SK-N-SH (cell line): ENCODE results near the gene MUSK. TPM values are rescaled to one million over a fixed set of nuclear protein-coding genes. Genes with fewer than 3 reads are reported as not detected.
"Not testable (repeated sequence)": the region's sequence is repeated elsewhere in the genome, so short reads cannot be mapped to it uniquely, and the experiment has no call there.

Experiments used
- CTCF ChIA-PET: fragments of 300-600, 350-600 bp; formaldehyde crosslinking; extraction: SDS; loops from one replicate; lab custom pipeline; 2021; lab: Yijun Ruan, JAX
- POLR2A ChIA-PET: fragments of 350-600 bp; sonication (Branson Sonifier 250); formaldehyde crosslinking; extraction: SDS; loops from one replicate; lab custom pipeline; 2020; ENCODE audit warnings: antibody characterized with exemption, inconsistent platforms; lab: Yijun Ruan, JAX
- DNase-seq: peaks from one replicate; pipeline ENCODE4 v3.0.0; 2012
- H2AFZ ChIP-seq: fragments of 200-600 bp; sonication (generic); 2 replicates; pipeline ENCODE4 v1.8.1; 2016; ENCODE audit warnings: antibody characterized with exemption, mild to moderate bottlenecking, low read depth
- H3F3A ChIP-seq: fragments of 200-600 bp; sonication (generic); replicated peaks from 2 replicates; pipeline ENCODE3; 2016; ENCODE audit warnings: antibody characterized with exemption, mild to moderate bottlenecking; ENCODE audit not compliant: insufficient read depth
- H3K27ac ChIP-seq, 2 experiments: fragments of 200-500 bp in 1 of 2; fragments of 200-600 bp in 1 of 2; sonication (Bioruptor generic) in 1 of 2; sonication (generic), shearing (Covaris generic) in 1 of 2; 2 replicates each; pipeline versions ENCODE4 v1.5.1 to v1.6.1; 2014 to 2016; ENCODE audit warnings: low read depth in 2 of 2, inconsistent platforms in 1 of 2, low read length in 1 of 2, mild to moderate bottlenecking in 1 of 2, mixed read lengths in 1 of 2
- H3K27me3 ChIP-seq: fragments of 200-600 bp; sonication (generic), shearing (Covaris generic); 2 replicates; pipeline ENCODE4 v1.6.1; 2016; ENCODE audit warnings: mixed run types; ENCODE audit not compliant: insufficient read depth
- H3K36me3 ChIP-seq, 2 experiments: fragments of 200-500 bp in 1 of 2; fragments of 200-600 bp in 1 of 2; sonication (Bioruptor generic) in 1 of 2; sonication (generic) in 1 of 2; replicated peaks in 1 of 2; 2 replicates each; pipeline versions ENCODE3 to v1.5.1; 2014 to 2016; ENCODE audit warnings: low read length in 1 of 2, mild to moderate bottlenecking in 1 of 2; ENCODE audit not compliant: insufficient read depth in 2 of 2, control insufficient read depth in 1 of 2
- H3K4me1 ChIP-seq, 2 experiments: fragments of 200-500 bp in 1 of 2; fragments of 200-600 bp in 1 of 2; sonication (Bioruptor generic) in 1 of 2; sonication (generic), shearing (Covaris generic) in 1 of 2; 2 replicates each; pipeline versions ENCODE4 v1.5.1 to v1.6.1; 2014 to 2016; ENCODE audit warnings: low read depth in 1 of 2, low read length in 1 of 2, mixed run types in 1 of 2; ENCODE audit not compliant: insufficient read depth in 2 of 2, control insufficient read depth in 1 of 2
- H3K4me2 ChIP-seq: fragments of 200-600 bp; sonication (generic), shearing (Covaris generic); 2 replicates; pipeline ENCODE4 v1.6.1; 2017; ENCODE audit warnings: mixed run types
- H3K4me3 ChIP-seq, 2 experiments: fragments of 200-500 bp in 1 of 2; fragments of 200-600 bp in 1 of 2; sonication (Bioruptor generic) in 1 of 2; sonication (generic), shearing (Covaris generic) in 1 of 2; 2 replicates each; pipeline versions ENCODE4 v1.5.1 to v1.8.1; 2014 to 2016; ENCODE audit warnings: low read depth in 2 of 2, inconsistent platforms in 1 of 2, low read length in 1 of 2, mild to moderate bottlenecking in 1 of 2, mixed read lengths in 1 of 2, moderate library complexity in 1 of 2
- H3K79me2 ChIP-seq: fragments of 200-600 bp; sonication (generic); 2 replicates; pipeline ENCODE4 v1.8.1; 2017; ENCODE audit warnings: mild to moderate bottlenecking; ENCODE audit not compliant: insufficient read depth
- H3K9ac ChIP-seq: fragments of 200-600 bp; sonication (generic); 2 replicates; pipeline ENCODE4 v1.6.1; 2017; ENCODE audit warnings: mixed run types
- H3K9me2 ChIP-seq: fragments of 200-600 bp; sonication (generic); 2 replicates; pipeline ENCODE4 v1.6.1; 2017; ENCODE audit warnings: mixed run types
- H3K9me3 ChIP-seq: fragments of 200-600 bp; sonication (generic); 2 replicates; pipeline ENCODE4 v1.6.1; 2017; ENCODE audit warnings: mixed run types, mild to moderate bottlenecking, moderate library complexity
- H4K20me1 ChIP-seq: fragments of 200-600 bp; sonication (generic); 2 replicates; pipeline ENCODE4 v1.6.1; 2017; ENCODE audit warnings: mild to moderate bottlenecking, mixed run types; ENCODE audit not compliant: insufficient read depth
- CHD2 ChIP-seq: fragments of 150-350 bp; IDR thresholded peaks from 2 replicates; pipeline ENCODE4 v1.6.1; 2018; ENCODE audit warnings: low read length; ENCODE audit not compliant: partially characterized antibody
- CTCF ChIP-seq: fragments of 200-600 bp; sonication (generic); IDR thresholded peaks from 2 replicates; pipeline ENCODE4 v1.6.1; 2017; ENCODE audit warnings: antibody characterized with exemption, mild to moderate bottlenecking, moderate library complexity
- ELF1 ChIP-seq: IDR thresholded peaks from 2 replicates; pipeline ENCODE4 v1.4.0; 2012
- FOXJ3 ChIP-seq: sonication (generic); formaldehyde crosslinking; IDR thresholded peaks from 2 replicates; pipeline ENCODE4 v1.5.1; 2020; ENCODE audit warnings: mild to moderate bottlenecking, missing genetic modification reagents
- FOXM1 ChIP-seq: IDR thresholded peaks from 2 replicates; pipeline ENCODE4 v1.4.0; 2012; ENCODE audit warnings: low read depth, mild to moderate bottlenecking
- GABPA ChIP-seq: IDR thresholded peaks from 2 replicates; pipeline ENCODE4 v1.4.0; 2012; ENCODE audit warnings: low read depth, mild to moderate bottlenecking
- GATA2 ChIP-seq: sonication (generic); formaldehyde crosslinking; IDR thresholded peaks from 2 replicates; pipeline ENCODE4 v1.5.0; 2020; ENCODE audit warnings: mild to moderate bottlenecking, missing genetic modification reagents
- MAX ChIP-seq: IDR thresholded peaks from 2 replicates; pipeline ENCODE4 v1.4.0; 2012; ENCODE audit warnings: low read depth
- MEF2A ChIP-seq: IDR thresholded peaks from 2 replicates; pipeline ENCODE4 v1.4.0; 2012; ENCODE audit warnings: low read depth, borderline replicate concordance
- RAD21 ChIP-seq: IDR thresholded peaks from 2 replicates; pipeline ENCODE4 v1.6.1; 2012; ENCODE audit warnings: mild to moderate bottlenecking, low read length
- RCOR1 ChIP-seq: fragments of 150-350 bp; IDR thresholded peaks from 2 replicates; pipeline ENCODE4 v1.6.1; 2017; ENCODE audit warnings: antibody characterized with exemption, low read length
- SMC3 ChIP-seq: IDR thresholded peaks from 2 replicates; pipeline ENCODE4 v1.6.1; 2012; ENCODE audit warnings: low read depth, low read length, improper control_type of control experiment
- TAF1 ChIP-seq: IDR thresholded peaks from 2 replicates; pipeline ENCODE4 v1.6.1; 2012; ENCODE audit warnings: low read depth, mild to moderate bottlenecking, low read length, moderate library complexity, borderline replicate concordance
- TCF12 ChIP-seq: IDR thresholded peaks from 2 replicates; pipeline ENCODE4 v1.4.0; 2012
- YY1 ChIP-seq: IDR thresholded peaks from 2 replicates; pipeline ENCODE4 v1.4.0; 2012; ENCODE audit warnings: low read depth, mild to moderate bottlenecking
- polyA plus RNA-seq, 3 experiments: library from polyadenylated mRNA; depleted of rRNA; stranded (reverse); fragments of >200 nt; gene quantifications; 2 replicates each; pipeline ENCODE4 v1.2.3, GENCODE V29; 2012
- TF ChIP-seq, protein P1 (sequence below): fragments of 150-350 bp; IDR thresholded peaks from 2 replicates; pipeline ENCODE4 v1.6.1; 2017; ENCODE audit warnings: antibody characterized with exemption, low read length, low read depth, borderline replicate concordance
- TF ChIP-seq, protein P2 (sequence below): fragments of 150-350 bp; IDR thresholded peaks from 2 replicates; pipeline ENCODE4 v1.6.1; 2016; ENCODE audit warnings: mild to moderate bottlenecking, low read depth, low read length

Gene MUSK
- polyA plus RNA-seq, 1 of the 3 experiments (the other 2 are of a cell fraction), result not detected

DNA sequence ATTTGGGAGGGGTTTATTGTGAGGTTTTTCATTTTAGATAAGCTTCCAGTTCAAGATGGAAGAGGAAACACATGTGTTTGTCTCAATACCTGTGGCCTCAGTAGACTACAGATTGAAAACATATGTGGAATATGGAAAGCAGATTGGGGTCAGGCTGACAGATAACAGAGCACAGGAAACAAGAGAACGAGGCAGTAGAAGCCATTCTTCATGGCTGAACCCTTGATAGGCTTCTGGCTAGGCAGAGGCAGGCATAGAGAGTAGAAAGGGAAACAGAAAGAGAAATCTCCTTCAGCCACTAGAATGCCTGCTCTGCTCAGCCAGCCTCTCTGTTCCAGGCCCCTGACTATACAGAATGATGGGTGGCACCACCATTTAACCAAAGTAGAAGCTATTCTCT lies 152.5 kb downstream of the MUSK start (continued):
- TF ChIP-seq CTCF (no peak), FOXJ3 (CRISPR knock-in tag) (0 out of 2 replicates have a peak, but pooled peaks have one; percentile 37), CHD2 (peak; percentile 77), GABPA (no peak), MAX (no peak), RCOR1 (peak; percentile 85), GATA2 (CRISPR knock-in tag) (peak; percentile 76), ELF1 (no peak), YY1 (no peak), MEF2A (no peak), FOXM1 (no peak), SMC3 (no peak), TCF12 (peak; percentile 98), TAF1 (no peak), RAD21 (no peak; the same call in 1 of the 2 replicates)
- TF ChIP-seq, protein P1, sequence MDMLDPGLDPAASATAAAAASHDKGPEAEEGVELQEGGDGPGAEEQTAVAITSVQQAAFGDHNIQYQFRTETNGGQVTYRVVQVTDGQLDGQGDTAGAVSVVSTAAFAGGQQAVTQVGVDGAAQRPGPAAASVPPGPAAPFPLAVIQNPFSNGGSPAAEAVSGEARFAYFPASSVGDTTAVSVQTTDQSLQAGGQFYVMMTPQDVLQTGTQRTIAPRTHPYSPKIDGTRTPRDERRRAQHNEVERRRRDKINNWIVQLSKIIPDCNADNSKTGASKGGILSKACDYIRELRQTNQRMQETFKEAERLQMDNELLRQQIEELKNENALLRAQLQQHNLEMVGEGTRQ, result no peak
- TF ChIP-seq, protein P2, sequence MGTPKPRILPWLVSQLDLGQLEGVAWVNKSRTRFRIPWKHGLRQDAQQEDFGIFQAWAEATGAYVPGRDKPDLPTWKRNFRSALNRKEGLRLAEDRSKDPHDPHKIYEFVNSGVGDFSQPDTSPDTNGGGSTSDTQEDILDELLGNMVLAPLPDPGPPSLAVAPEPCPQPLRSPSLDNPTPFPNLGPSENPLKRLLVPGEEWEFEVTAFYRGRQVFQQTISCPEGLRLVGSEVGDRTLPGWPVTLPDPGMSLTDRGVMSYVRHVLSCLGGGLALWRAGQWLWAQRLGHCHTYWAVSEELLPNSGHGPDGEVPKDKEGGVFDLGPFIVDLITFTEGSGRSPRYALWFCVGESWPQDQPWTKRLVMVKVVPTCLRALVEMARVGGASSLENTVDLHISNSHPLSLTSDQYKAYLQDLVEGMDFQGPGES, result no peak

DNA sequence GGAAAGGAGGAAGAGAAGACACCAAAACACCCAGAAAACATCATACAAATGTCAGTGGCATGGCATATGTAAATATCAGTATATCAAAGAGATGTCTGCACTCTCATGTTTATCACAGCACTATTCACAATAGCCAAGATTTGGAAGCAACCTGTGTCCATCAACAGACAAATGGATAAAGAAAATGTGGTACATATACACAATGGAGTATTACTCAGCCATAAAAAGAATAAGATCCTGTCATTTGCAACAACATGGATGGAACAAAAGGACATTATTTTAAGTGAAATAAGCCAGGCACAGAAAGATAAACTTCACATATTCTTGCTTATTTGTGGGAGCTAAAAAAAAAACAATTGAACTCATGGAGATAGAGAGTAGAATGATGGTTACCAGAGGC lies 156.5 kb downstream of the MUSK start:
- H3K9ac ChIP-seq, CTCF ChIA-PET, H3K27me3 ChIP-seq, H4K20me1 ChIP-seq, DNase-seq, H3K36me3 ChIP-seq, POLR2A ChIA-PET, H3K9me2 ChIP-seq, H3K4me2 ChIP-seq, H3F3A ChIP-seq, H2AFZ ChIP-seq, H3K27ac ChIP-seq, H3K4me3 ChIP-seq, H3K79me2 ChIP-seq, H3K9me3 ChIP-seq: not testable (repeated sequence)
- H3K4me1 ChIP-seq, result peaks cover 0 to 18% of the 10 kb centered on the region in 2 experiments; a peak in 2 of 4 replicates
